RPMI8226 (cell line): ENCODE measurements around the gene PDZD7.
A peak's percentile ranks its signal among the peaks of the same experiment; 100 is the strongest.

Experiments used
- DNase-seq: peaks from one replicate; pipeline ENCODE4 v3.0.0-alpha.2; 2015

Gene PDZD7

GRCh38 chr10:101016814-101017213 is 14.1 kb downstream of the PDZD7 start:
- DNase-seq = no peak

GRCh38 chr10:101015582-101015973 is 15.4 kb downstream of the PDZD7 start:
- DNase-seq = no peak

GRCh38 chr10:101014966-101015581 is 15.9 kb downstream of the PDZD7 start:
- DNase-seq = no peak

- peak; percentile 58 for DNase-seq
Observed at GRCh38 chr10:101014230-101014884, 16.6 kb downstream of the PDZD7 start.

GRCh38 chr10:101013365-101013825 is 17.5 kb downstream of the PDZD7 start:
- DNase-seq = no peak

- peak; percentile 80 for DNase-seq
Observed at GRCh38 chr10:101012525-101013364, 18.2 kb downstream of the PDZD7 start.

- DNase-seq = no peak
Observed at GRCh38 chr10:101011517-101012423, 19.2 kb downstream of the PDZD7 start.

GRCh38 chr10:101010329-101010728 is 20.6 kb downstream of the PDZD7 start:
- DNase-seq = no peak

GRCh38 chr10:101008823-101009423 is 22.0 kb downstream of the PDZD7 start:
- no peak for DNase-seq

GRCh38 chr10:101007915-101008822 is 22.8 kb downstream of the PDZD7 start:
- no peak for DNase-seq

GRCh38 chr10:101007099-101007711 is 23.7 kb downstream of the PDZD7 start:
- DNase-seq = no peak

GRCh38 chr10:101006593-101007098 is 24.3 kb downstream of the PDZD7 start:
- no peak for DNase-seq

GRCh38 chr10:101005869-101006567 is 24.9 kb downstream of the PDZD7 start:
- no peak for DNase-seq

- DNase-seq = no peak
Observed at GRCh38 chr10:101005361-101005760, 25.6 kb downstream of the PDZD7 start.

GRCh38 chr10:101003639-101004206 is 27.2 kb downstream of the PDZD7 start:
- no peak for DNase-seq

GRCh38 chr10:101002456-101002855 is 28.5 kb downstream of the PDZD7 start:
- no peak for DNase-seq

GRCh38 chr10:101001659-101002035 is 29.3 kb downstream of the PDZD7 start:
- no peak for DNase-seq

GRCh38 chr10:101000915-101001658 is 29.8 kb downstream of the PDZD7 start:
- DNase-seq = no peak
